H1 (cell line): ENCODE results near the gene HIVEP2. TPM values are rescaled to one million over a fixed set of nuclear protein-coding genes. Genes with fewer than 3 reads are reported as not detected.

Experiments used
- CTCF ChIA-PET: fragments of 300-600 bp; sonication (Branson Sonifier 250); formaldehyde crosslinking; loops from one replicate; lab custom pipeline; 2021; ENCODE audit not compliant: partially characterized antibody; lab: Charles Lee
- POLR2A ChIA-PET: fragments of 300-600 bp; sonication (Branson Sonifier 250); formaldehyde crosslinking; loops from one replicate; lab custom pipeline; 2021; ENCODE audit warnings: inconsistent platforms; ENCODE audit not compliant: partially characterized antibody; lab: Charles Lee
- DNase-seq, 2 experiments: peaks; one replicate each; pipeline versions ENCODE4 v3.0.0 to v3.0.0-alpha.2; 2010 to 2022; ENCODE audit warnings: low spot score in 2 of 2, low read depth in 1 of 2, mixed read lengths in 1 of 2
- FAIRE-seq: peaks from 2 replicates; lab custom pipeline; 2011; peaks lifted over from hg19 to GRCh38; lab: Jason Lieb, UNC
- H2AFZ ChIP-seq: 2 replicates; pipeline ENCODE4 v1.8.1; 2012; ENCODE audit warnings: low read length, inconsistent platforms
- H2AK5ac ChIP-seq: 2 replicates; pipeline ENCODE4 v1.6.1; 2013; ENCODE audit warnings: low read depth, low read length
- H2BK120ac ChIP-seq: replicated peaks from 2 replicates; pipeline ENCODE3; 2013; ENCODE audit warnings: low read depth, low read length, inconsistent platforms
- H2BK12ac ChIP-seq: 2 replicates; pipeline ENCODE4 v1.6.1; 2013; ENCODE audit warnings: low read depth, low read length
- H2BK15ac ChIP-seq: 2 replicates; pipeline ENCODE4 v1.6.1; 2013; ENCODE audit warnings: low read length
- H2BK20ac ChIP-seq: 2 replicates; pipeline ENCODE4 v1.6.1; 2013; ENCODE audit warnings: low read length
- H2BK5ac ChIP-seq: 2 replicates; pipeline ENCODE4 v1.6.1; 2013; ENCODE audit warnings: low read depth, low read length
- H3K14ac ChIP-seq: 2 replicates; pipeline ENCODE4 v1.6.1; 2013; ENCODE audit warnings: inconsistent platforms; ENCODE audit not compliant: insufficient read length
- H3K18ac ChIP-seq: 2 replicates; pipeline ENCODE4 v1.6.1; 2013; ENCODE audit warnings: low read length; ENCODE audit errors: extremely low read depth
- H3K23ac ChIP-seq: 2 replicates; pipeline ENCODE4 v1.6.1; 2013; ENCODE audit warnings: inconsistent platforms; ENCODE audit not compliant: insufficient read length
- H3K23me2 ChIP-seq: 2 replicates; pipeline ENCODE4 v1.6.1; 2013; ENCODE audit warnings: low read depth, low read length
- H3K27ac ChIP-seq: 2 replicates; pipeline ENCODE4 v1.6.1; 2011; ENCODE audit warnings: low read depth, low read length, inconsistent platforms
- H3K27me3 ChIP-seq, 4 experiments: replicated peaks in 1 of 4; 1 replicate in 1 of 4; 2 replicates in 3 of 4; pipeline versions ENCODE4 v1.6.1 to v1.8.1; 2011 to 2013; ENCODE audit warnings: low read length in 3 of 4, mild to moderate bottlenecking in 3 of 4, inconsistent platforms in 2 of 4, mixed read lengths in 2 of 4, moderate library complexity in 1 of 4; ENCODE audit not compliant: control insufficient read depth in 3 of 4, insufficient read depth in 3 of 4; ENCODE audit errors: extremely low read depth in 1 of 4
- H3K36me3 ChIP-seq, 4 experiments: 2 replicates each; pipeline versions ENCODE4 v1.6.1 to v1.8.1; 2011 to 2013; ENCODE audit warnings: mild to moderate bottlenecking in 4 of 4, low read length in 3 of 4, moderate library complexity in 2 of 4, control low read depth in 1 of 4, inconsistent platforms in 1 of 4; ENCODE audit not compliant: insufficient read depth in 4 of 4, control insufficient read depth in 2 of 4
- H3K4ac ChIP-seq: replicated peaks from 2 replicates; pipeline ENCODE3; 2013; ENCODE audit warnings: low read length, low read depth, mixed read lengths, inconsistent platforms; ENCODE audit not compliant: insufficient read length
- H3K4me1 ChIP-seq, 4 experiments: replicated peaks in 1 of 4; 1 replicate in 1 of 4; 2 replicates in 3 of 4; pipeline versions ENCODE4 v1.6.1 to v1.8.1; 2011 to 2013; ENCODE audit warnings: low read length in 3 of 4, inconsistent platforms in 2 of 4, mixed read lengths in 1 of 4; ENCODE audit not compliant: insufficient read depth in 4 of 4, control insufficient read depth in 3 of 4
- H3K4me2 ChIP-seq, 2 experiments: 2 replicates each; pipeline versions ENCODE4 v1.6.1 to v1.8.1; 2011 to 2013; ENCODE audit warnings: low read depth in 2 of 2, low read length in 2 of 2, control low read depth in 1 of 2, inconsistent platforms in 1 of 2, mild to moderate bottlenecking in 1 of 2; ENCODE audit not compliant: insufficient read depth in 1 of 2
- H3K4me3 ChIP-seq, 4 experiments: fragments of 200-600, 300-600 bp in 1 of 4; sonication (generic), shearing (Covaris generic), sonication (Bioruptor Twin) in 1 of 4; 2 replicates each; pipeline versions ENCODE4 v1.5.1 to v1.8.1; 2011 to 2016; ENCODE audit warnings: low read length in 4 of 4, low read depth in 3 of 4, control low read depth in 2 of 4, inconsistent platforms in 2 of 4, mild to moderate bottlenecking in 2 of 4, mixed read lengths in 1 of 4, moderate library complexity in 1 of 4; ENCODE audit not compliant: insufficient read depth in 2 of 4; ENCODE audit errors: extremely low read depth in 1 of 4
- H3K56ac ChIP-seq: replicated peaks from 2 replicates; pipeline ENCODE3; 2013; ENCODE audit warnings: low read depth, mild to moderate bottlenecking, mixed read lengths, low read length, inconsistent platforms; ENCODE audit not compliant: insufficient read length
- H3K79me1 ChIP-seq: 2 replicates; pipeline ENCODE4 v1.6.1; 2013; ENCODE audit warnings: low read depth, low read length, control low read depth
- H3K79me2 ChIP-seq, 2 experiments: 2 replicates each; pipeline versions ENCODE4 v1.6.1 to v1.8.1; 2012 to 2013; ENCODE audit warnings: low read length in 2 of 2, mild to moderate bottlenecking in 2 of 2, inconsistent platforms in 1 of 2; ENCODE audit not compliant: insufficient read depth in 2 of 2, control insufficient read depth in 1 of 2
- H3K9ac ChIP-seq, 4 experiments: replicated peaks in 1 of 4; 1 replicate in 1 of 4; 2 replicates in 3 of 4; pipeline versions ENCODE4 v1.6.1 to v1.8.1; 2011 to 2013; ENCODE audit warnings: low read depth in 3 of 4, low read length in 3 of 4, control low read depth in 2 of 4, mild to moderate bottlenecking in 2 of 4, moderate library complexity in 2 of 4, inconsistent platforms in 1 of 4; ENCODE audit errors: extremely low read depth in 1 of 4
- H3K9me3 ChIP-seq, 2 experiments: 2 replicates each; pipeline versions ENCODE4 v1.6.1 to v1.8.1; 2012 to 2013; ENCODE audit warnings: mild to moderate bottlenecking in 2 of 2, moderate library complexity in 2 of 2, control low read depth in 1 of 2, inconsistent platforms in 1 of 2, low read depth in 1 of 2, low read length in 1 of 2, mixed read lengths in 1 of 2; ENCODE audit not compliant: insufficient read depth in 2 of 2
- H4K20me1 ChIP-seq, 2 experiments: replicated peaks in 1 of 2; 2 replicates each; pipeline versions ENCODE3 to v1.8.1; 2011 to 2013; ENCODE audit warnings: inconsistent platforms in 2 of 2, low read length in 2 of 2, mild to moderate bottlenecking in 1 of 2; ENCODE audit not compliant: insufficient read depth in 2 of 2, control insufficient read depth in 1 of 2
- H4K5ac ChIP-seq: 2 replicates; pipeline ENCODE4 v1.6.1; 2013; ENCODE audit warnings: low read length, low read depth, mixed read lengths, inconsistent platforms; ENCODE audit not compliant: insufficient read length
- H4K8ac ChIP-seq: 2 replicates; pipeline ENCODE4 v1.8.0; 2013; ENCODE audit warnings: mild to moderate bottlenecking, moderate library complexity, low read length, inconsistent platforms; ENCODE audit not compliant: insufficient read depth; ENCODE audit errors: extremely low read depth
- H4K91ac ChIP-seq: replicated peaks from 2 replicates; pipeline ENCODE3; 2013; ENCODE audit warnings: low read length, mixed read lengths, inconsistent platforms; ENCODE audit not compliant: insufficient read length
- BACH1 ChIP-seq: IDR thresholded peaks from 2 replicates; pipeline ENCODE4 v1.6.1; 2012; ENCODE audit warnings: low read length, improper control_type of control experiment
- CHD2 ChIP-seq: IDR thresholded peaks from 2 replicates; pipeline ENCODE4 v1.6.1; 2012; ENCODE audit warnings: low read length, improper control_type of control experiment
- GABPA ChIP-seq: IDR thresholded peaks from 2 replicates; pipeline ENCODE4 v1.6.1; 2011; ENCODE audit warnings: mild to moderate bottlenecking, low read length, moderate library complexity, borderline replicate concordance; ENCODE audit not compliant: insufficient read depth
- KDM4A ChIP-seq: IDR thresholded peaks from one replicate; pipeline ENCODE4 v1.7.1; 2012; ENCODE audit warnings: low read depth, mild to moderate bottlenecking, moderate library complexity, low read length, inconsistent platforms; ENCODE audit not compliant: severe bottlenecking
- POLR2A ChIP-seq, 2 experiments: IDR thresholded peaks; 1 replicate in 1 of 2; 2 replicates in 1 of 2; pipeline ENCODE4 v1.6.1; 2011; ENCODE audit warnings: low read depth in 2 of 2, low read length in 2 of 2, mild to moderate bottlenecking in 2 of 2; ENCODE audit errors: control extremely low read depth in 1 of 2
- SP4 ChIP-seq: IDR thresholded peaks from 2 replicates; pipeline ENCODE4 v1.6.1; 2012; ENCODE audit warnings: low read length, inconsistent platforms
- SRF ChIP-seq: IDR thresholded peaks from 2 replicates; pipeline ENCODE4 v1.6.1; 2011; ENCODE audit warnings: mild to moderate bottlenecking, low read depth, low read length, moderate library complexity
- TBP ChIP-seq: IDR thresholded peaks from 2 replicates; pipeline ENCODE4 v1.6.1; 2011; ENCODE audit warnings: low read depth, low read length, improper control_type of control experiment
- YY1 ChIP-seq: IDR thresholded peaks from 2 replicates; pipeline ENCODE4 v1.6.1; 2011; ENCODE audit warnings: low read depth, mild to moderate bottlenecking, low read length
- WGBS, 2 experiments: shearing (Covaris generic) in 1 of 2; methylation state at CpG; one replicate each; pipeline versions ENCODE4 v1.1.6 to v1.1.7; 2013 to 2015; ENCODE audit warnings: low lambda C conversion rate in 2 of 2, mixed read lengths in 2 of 2, inconsistent platforms in 1 of 2, low coverage in 1 of 2, missing lambda C conversion rate in 1 of 2; ENCODE audit not compliant: insufficient replicate concordance in 2 of 2, insufficient coverage in 1 of 2, insufficient read length in 1 of 2; ENCODE audit errors: extremely low coverage in 1 of 2, missing lambda C conversion rate in 1 of 2; 5-methylcytosine and 5-hydroxymethylcytosine counted together
- polyA plus RNA-seq, 7 experiments: library from polyadenylated mRNA; depleted of rRNA in 3 of 7; stranded (reverse) in 5 of 7; unstranded in 2 of 7; fragments of >200 nt in 5 of 7; fragments of 200-250 nt in 2 of 7; gene quantifications; 1 replicate in 5 of 7; 2 replicates in 1 of 7; 4 replicates in 1 of 7; pipeline versions ENCODE4 v1.2.1 to v1.2.3, GENCODE V29; 2011 to 2013; ENCODE audit warnings: missing spikeins in 2 of 7, mixed read lengths in 2 of 7
- total RNA-seq: library from RNA; stranded (reverse); fragmentation: NEBNext Ultra II Directional; extraction: Animal tissue kit (Norgen Biotek cat#: 25700); gene quantifications from 2 replicates; pipeline ENCODE4 v1.2.1, GENCODE V29; 2021
- TF ChIP-seq, protein P1 (sequence below): IDR thresholded peaks from 2 replicates; pipeline ENCODE4 v1.6.1; 2011; ENCODE audit warnings: low read depth, mild to moderate bottlenecking, low read length; ENCODE audit not compliant: insufficient read depth
- TF ChIP-seq, protein P2 (sequence below): IDR thresholded peaks from 2 replicates; pipeline ENCODE4 v1.6.1; 2012; ENCODE audit warnings: low read length, inconsistent platforms
- TF ChIP-seq, protein P3 (sequence below): IDR thresholded peaks from 2 replicates; pipeline ENCODE4 v1.6.1; 2011; ENCODE audit warnings: low read length, improper control_type of control experiment

HIVEP2 gene
- total and polyA plus RNA-seq, 2 of the 8 experiments (the other 6 are each of a cell fraction or from before 2014, with no cell fraction given): 2.2 to 6.1 TPM

DNA sequence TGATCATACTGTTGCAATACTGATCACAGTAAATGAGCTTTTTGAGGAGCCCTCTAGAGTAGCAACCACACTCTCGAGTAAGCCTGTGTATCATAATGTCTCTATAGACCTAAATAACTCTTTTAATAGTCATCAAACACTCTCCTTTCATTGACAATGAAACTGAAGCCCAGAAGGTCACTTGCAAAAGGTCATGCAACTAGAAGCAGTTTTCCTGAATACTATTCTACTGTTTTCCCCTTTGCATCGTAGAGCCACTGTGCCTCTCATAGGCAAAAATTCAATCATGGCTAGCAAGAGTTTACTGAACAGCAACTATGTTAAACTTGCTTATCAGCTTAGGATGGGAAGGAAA, 105.3 kb downstream of the HIVEP2 start:
- H3K4me3 ChIP-seq: no peak overlapping the region
- H3K36me3 ChIP-seq: no peaks in the 10 kb centered on the region; a peak in 1 of 8 replicates
- no peaks in the 10 kb centered on the region for H3K23me2 ChIP-seq
- H3K23ac ChIP-seq: no peak overlapping the region
- no peak overlapping the region for H2BK20ac ChIP-seq
- H3K4me1 ChIP-seq: peaks cover 0 to 6% (median 2%) of the 10 kb centered on the region in 4 experiments; a peak in 4 of 7 replicates
- no peak overlapping the region for H3K4ac ChIP-seq
- FAIRE-seq: no peak
- no peak overlapping the region for H4K91ac ChIP-seq
- no peak overlapping the region for H3K9ac ChIP-seq
- H3K27ac ChIP-seq: no peak overlapping the region
- H3K56ac ChIP-seq: no peak overlapping the region
- no peaks in the 10 kb centered on the region for H4K20me1 ChIP-seq
- no peak overlapping the region for H2BK15ac ChIP-seq
- 85% methylated on average over 2 of the region's 2 CpGs; no CpG with 5 or more reads in 1 of the 2 experiments for WGBS, 2 experiments
- no peak for DNase-seq
- no peak overlapping the region for H2BK12ac ChIP-seq
- peaks cover 0 to 5% of the 10 kb centered on the region in 2 experiments; a peak in 1 of 4 replicates for H3K79me2 ChIP-seq
- no peak overlapping the region for H4K8ac ChIP-seq
- H3K9me3 ChIP-seq: no peaks in the 10 kb centered on the region
- no peak overlapping the region for H2AFZ ChIP-seq
- no peak overlapping the region for H2BK120ac ChIP-seq
- no peaks in the 10 kb centered on the region for H3K27me3 ChIP-seq
- CTCF ChIA-PET: interaction anchor here (0.8 to 1.7 kb wide), 4 partner anchors 12 to 34 kb away, joined by 3 to 4 read pairs (median 4); no protein-coding TSS in a partner anchor
- H3K18ac ChIP-seq: no peak overlapping the region
- no peak overlapping the region for H3K14ac ChIP-seq
- no peak overlapping the region for H2AK5ac ChIP-seq
- no peak overlapping the region for H3K4me2 ChIP-seq
- H4K5ac ChIP-seq: no peak overlapping the region
- POLR2A ChIA-PET: no interaction called here
- H2BK5ac ChIP-seq: no peak overlapping the region
- H3K79me1 ChIP-seq: no peaks in the 10 kb centered on the region
- TF ChIP-seq, protein P1, sequence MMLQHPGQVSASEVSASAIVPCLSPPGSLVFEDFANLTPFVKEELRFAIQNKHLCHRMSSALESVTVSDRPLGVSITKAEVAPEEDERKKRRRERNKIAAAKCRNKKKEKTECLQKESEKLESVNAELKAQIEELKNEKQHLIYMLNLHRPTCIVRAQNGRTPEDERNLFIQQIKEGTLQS: no peak
- no peak for TF ChIP-seq SRF
- no peak for TF ChIP-seq GABPA
- no peak for TF ChIP-seq YY1
- TF ChIP-seq TBP: no peak
- TF ChIP-seq CHD2: no peak
- TF ChIP-seq KDM4A: no peak
- no peak for TF ChIP-seq POLR2A (IDR thresholded peaks at IDR 0.05; ENCODE audit: control extremely low read depth in 1 of 2, low read depth in 2 of 2, low read length in 2 of 2)
- TF ChIP-seq BACH1: no peak
- TF ChIP-seq, protein P2, sequence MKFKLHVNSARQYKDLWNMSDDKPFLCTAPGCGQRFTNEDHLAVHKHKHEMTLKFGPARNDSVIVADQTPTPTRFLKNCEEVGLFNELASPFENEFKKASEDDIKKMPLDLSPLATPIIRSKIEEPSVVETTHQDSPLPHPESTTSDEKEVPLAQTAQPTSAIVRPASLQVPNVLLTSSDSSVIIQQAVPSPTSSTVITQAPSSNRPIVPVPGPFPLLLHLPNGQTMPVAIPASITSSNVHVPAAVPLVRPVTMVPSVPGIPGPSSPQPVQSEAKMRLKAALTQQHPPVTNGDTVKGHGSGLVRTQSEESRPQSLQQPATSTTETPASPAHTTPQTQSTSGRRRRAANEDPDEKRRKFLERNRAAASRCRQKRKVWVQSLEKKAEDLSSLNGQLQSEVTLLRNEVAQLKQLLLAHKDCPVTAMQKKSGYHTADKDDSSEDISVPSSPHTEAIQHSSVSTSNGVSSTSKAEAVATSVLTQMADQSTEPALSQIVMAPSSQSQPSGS: no peak
- TF ChIP-seq SP4: no peak
- TF ChIP-seq, protein P3, sequence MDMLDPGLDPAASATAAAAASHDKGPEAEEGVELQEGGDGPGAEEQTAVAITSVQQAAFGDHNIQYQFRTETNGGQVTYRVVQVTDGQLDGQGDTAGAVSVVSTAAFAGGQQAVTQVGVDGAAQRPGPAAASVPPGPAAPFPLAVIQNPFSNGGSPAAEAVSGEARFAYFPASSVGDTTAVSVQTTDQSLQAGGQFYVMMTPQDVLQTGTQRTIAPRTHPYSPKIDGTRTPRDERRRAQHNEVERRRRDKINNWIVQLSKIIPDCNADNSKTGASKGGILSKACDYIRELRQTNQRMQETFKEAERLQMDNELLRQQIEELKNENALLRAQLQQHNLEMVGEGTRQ: no peak
